Neuronal stem cell (in vitro differentiated cells): ENCODE measurements around the gene KLHDC7B.
A peak's percentile ranks its signal among the peaks of the same experiment; 100 is the strongest.

Experiments
- DNase-seq: peaks from one replicate; pipeline ENCODE4 v3.0.0-alpha.2; 2013; ENCODE audit warnings: low spot score
- H2AFZ ChIP-seq: one replicate; pipeline ENCODE4 v1.6.1; 2013; ENCODE audit warnings: mild to moderate bottlenecking, low read length, inconsistent platforms
- H2AK5ac ChIP-seq: 2 replicates; pipeline ENCODE4 v1.6.1; 2013; ENCODE audit warnings: low read depth, mild to moderate bottlenecking, inconsistent platforms, low read length, moderate library complexity, mixed read lengths
- H2BK120ac ChIP-seq: 2 replicates; pipeline ENCODE4 v1.6.1; 2013; ENCODE audit warnings: low read depth, mild to moderate bottlenecking, inconsistent platforms, low read length, moderate library complexity, mixed read lengths
- H2BK12ac ChIP-seq: one replicate; pipeline ENCODE4 v1.6.1; 2013; ENCODE audit warnings: low read length, inconsistent platforms
- H2BK15ac ChIP-seq: 2 replicates; pipeline ENCODE4 v1.6.1; 2013; ENCODE audit warnings: mild to moderate bottlenecking, low read length, inconsistent platforms, mixed read lengths
- H2BK5ac ChIP-seq: one replicate; pipeline ENCODE4 v1.6.1; 2013; ENCODE audit warnings: inconsistent platforms, mild to moderate bottlenecking, low read length, moderate library complexity
- H3K14ac ChIP-seq: one replicate; pipeline ENCODE4 v1.6.1; 2013; ENCODE audit warnings: low read length, inconsistent platforms
- H3K18ac ChIP-seq: 2 replicates; pipeline ENCODE4 v1.6.1; 2013; ENCODE audit warnings: low read length, inconsistent platforms
- H3K23ac ChIP-seq: 2 replicates; pipeline ENCODE4 v1.6.1; 2013; ENCODE audit warnings: low read depth, mild to moderate bottlenecking, mixed read lengths, low read length, inconsistent platforms; ENCODE audit not compliant: poor library complexity
- H3K27ac ChIP-seq: replicated peaks from 3 replicates; pipeline ENCODE4 v1.5.1; 2013; ENCODE audit warnings: low read length, inconsistent platforms
- H3K27me3 ChIP-seq, 3 experiments: 2 replicates each; pipeline ENCODE4 v1.6.1; 2013; ENCODE audit warnings: low read length in 3 of 3, mild to moderate bottlenecking in 2 of 3, inconsistent platforms in 1 of 3, low read depth in 1 of 3, mixed read lengths in 1 of 3, moderate library complexity in 1 of 3; ENCODE audit not compliant: control insufficient read depth in 3 of 3, insufficient read depth in 3 of 3
- H3K36me3 ChIP-seq, 2 donors: replicated peaks in 1 of 2; 2 replicates each; pipeline ENCODE4 v1.6.1; 2013; ENCODE audit warnings: low read length in 2 of 2; ENCODE audit not compliant: control insufficient read depth in 2 of 2, insufficient read depth in 2 of 2
- H3K4ac ChIP-seq: 2 replicates; pipeline ENCODE4 v1.6.1; 2013; ENCODE audit warnings: inconsistent platforms, mild to moderate bottlenecking, low read length, moderate library complexity
- H3K4me1 ChIP-seq, 2 donors: 1 replicate in 1 of 2; 2 replicates in 1 of 2; pipeline ENCODE4 v1.6.1; 2013; ENCODE audit warnings: low read length in 2 of 2, low read depth in 1 of 2; ENCODE audit not compliant: control insufficient read depth in 2 of 2, insufficient read depth in 1 of 2
- H3K4me2 ChIP-seq: one replicate; pipeline ENCODE4 v1.6.1; 2013; ENCODE audit warnings: mild to moderate bottlenecking, low read length, inconsistent platforms; ENCODE audit not compliant: insufficient read depth, poor library complexity, severe bottlenecking
- H3K4me3 ChIP-seq, 2 donors: 2 replicates each; pipeline ENCODE4 v1.5.1; 2013; ENCODE audit warnings: low read length in 2 of 2, mild to moderate bottlenecking in 2 of 2, inconsistent platforms in 1 of 2, moderate library complexity in 1 of 2
- H3K79me1 ChIP-seq: one replicate; pipeline ENCODE4 v1.6.1; 2013; ENCODE audit warnings: low read depth, mild to moderate bottlenecking, inconsistent platforms, low read length, moderate library complexity
- H3K9ac ChIP-seq: one replicate; pipeline ENCODE4 v1.6.1; 2013; ENCODE audit warnings: mild to moderate bottlenecking, low read depth, low read length, inconsistent platforms; ENCODE audit not compliant: poor library complexity
- H3K9me3 ChIP-seq, 2 donors: replicated peaks in 1 of 2; 2 replicates each; pipeline versions ENCODE3 to v1.6.1; 2013; ENCODE audit warnings: low read length in 2 of 2, mild to moderate bottlenecking in 2 of 2, inconsistent platforms in 1 of 2, low read depth in 1 of 2, mixed read lengths in 1 of 2, moderate library complexity in 1 of 2; ENCODE audit not compliant: control insufficient read depth in 2 of 2, insufficient read depth in 1 of 2
- H4K8ac ChIP-seq: one replicate; pipeline ENCODE4 v1.6.1; 2013; ENCODE audit warnings: low read depth, mild to moderate bottlenecking, inconsistent platforms, low read length, moderate library complexity
- H4K91ac ChIP-seq: one replicate; pipeline ENCODE4 v1.6.1; 2013; ENCODE audit warnings: low read length, low read depth, mild to moderate bottlenecking, inconsistent platforms; ENCODE audit not compliant: poor library complexity
- WGBS, 2 donors: extraction: QIAGEN DNeasy Blood & Tissue Kit; methylation state at CpG; one replicate each; pipeline ENCODE4 v1.1.7; 2013; ENCODE audit warnings: missing lambda C conversion rate in 2 of 2, mixed read lengths in 1 of 2; ENCODE audit not compliant: insufficient read length in 2 of 2, insufficient replicate concordance in 1 of 2; ENCODE audit errors: extremely low coverage in 2 of 2; 5-methylcytosine and 5-hydroxymethylcytosine counted together

The KLHDC7B gene

GRCh38 chr22:50525104-50525857 lies 20.4 kb upstream of the KLHDC7B start, which contains the start of gene SCO2:
SCO2 (minus strand) TSS chr22:50525598; CDS start chr22:50524411, 1,187 bp downstream.
- H3K23ac ChIP-seq = peak within 1 kb of the TSS; percentile 80
- H2BK12ac ChIP-seq = no peak within 1 kb of the TSS
- no peak within 1 kb of the TSS for H4K91ac ChIP-seq
- H2BK120ac ChIP-seq = no peak within 1 kb of the TSS
- H2AK5ac ChIP-seq = peak within 1 kb of the TSS; percentile 88
- peak within 1 kb of the TSS; percentile 94 for H3K4me2 ChIP-seq
- H2BK5ac ChIP-seq = peak within 1 kb of the TSS; percentile 82
- peaks cover 35 to 44% of the 10 kb centered on the region in 2 donors for H3K36me3 ChIP-seq
- peak within 1 kb of the TSS; percentile 84 to 91 for H3K4me3 ChIP-seq
- H3K9ac ChIP-seq = peak within 1 kb of the TSS; percentile 97
- peak within 1 kb of the TSS; percentile 65 for H4K8ac ChIP-seq
- peak within 1 kb of the TSS; percentile 95 for H3K18ac ChIP-seq
- peak; percentile 98 for DNase-seq
- peak within 1 kb of the TSS; percentile 89 for H3K27ac ChIP-seq
- H3K9me3 ChIP-seq = peaks cover 6 to 11% of the 10 kb centered on the region in 2 donors
- peak within 1 kb of the TSS; percentile 98 for H3K14ac ChIP-seq
- peaks cover 12% of the 10 kb centered on the region for H3K79me1 ChIP-seq
- H3K27me3 ChIP-seq = peaks cover 2 to 17% (median 8%) of the 10 kb centered on the region in 3 experiments
- H3K4ac ChIP-seq = peak within 1 kb of the TSS; percentile 69
- no CpG with 5 or more reads among the region's 84 CpGs for WGBS, 2 donors
- peak within 1 kb of the TSS; percentile 98 for H2AFZ ChIP-seq
- peak within 1 kb of the TSS; percentile 75 for H2BK15ac ChIP-seq
- H3K4me1 ChIP-seq = peaks cover 11 to 17% of the 10 kb centered on the region in 2 donors

- no peak overlapping the region for H2BK12ac ChIP-seq
- peaks cover 5 to 22% (median 11%) of the 10 kb centered on the region in 3 experiments for H3K27me3 ChIP-seq
- H3K4me2 ChIP-seq = peak overlapping the region; percentile 94
- peak overlapping the region; percentile 80 for H3K23ac ChIP-seq
- peak overlapping the region; percentile 84 to 91 for H3K4me3 ChIP-seq
- H2BK120ac ChIP-seq = no peak overlapping the region
- peak overlapping the region; percentile 98 for H3K14ac ChIP-seq
- peaks cover 8 to 15% of the 10 kb centered on the region in 2 donors for H3K9me3 ChIP-seq
- H2BK5ac ChIP-seq = peak overlapping the region; percentile 82
- H3K4ac ChIP-seq = no peak overlapping the region
- H3K4me1 ChIP-seq = peaks cover 13 to 17% of the 10 kb centered on the region in 2 donors
- peak overlapping the region; percentile 75 for H2BK15ac ChIP-seq
- H2AFZ ChIP-seq = peak overlapping the region; percentile 98
- H4K8ac ChIP-seq = no peak overlapping the region
- WGBS, 2 donors = no CpG with 5 or more reads among the region's 33 CpGs
- H3K18ac ChIP-seq = peak overlapping the region; percentile 95
- no peak overlapping the region for H4K91ac ChIP-seq
- H3K9ac ChIP-seq = peak overlapping the region; percentile 97
- DNase-seq = no peak
- peaks cover 35 to 42% of the 10 kb centered on the region in 2 donors for H3K36me3 ChIP-seq
- peak overlapping the region; percentile 46 for H2AK5ac ChIP-seq
- H3K79me1 ChIP-seq = peaks cover 12% of the 10 kb centered on the region
- peak overlapping the region; percentile 89 for H3K27ac ChIP-seq
These were observed 19.9 kb upstream of the KLHDC7B start for GRCh38 chr22:50525858-50526107.

GRCh38 chr22:50526108-50526833 lies 19.4 kb upstream of the KLHDC7B start:
- Histone ChIP-seq H3K27me3 (peaks cover 10 to 27% (median 14%) of the 10 kb centered on the region in 3 experiments), H3K27ac (peak overlapping the region; percentile 89), H2BK5ac (peak overlapping the region; percentile 82), H3K79me1 (peaks cover 12% of the 10 kb centered on the region), H4K91ac (no peak overlapping the region), H3K9ac (peak overlapping the region; percentile 97), H3K4ac (peak overlapping the region; percentile 69), H3K23ac (peak overlapping the region; percentile 80), H3K14ac (peak overlapping the region; percentile 98), H2BK15ac (peak overlapping the region; percentile 75), H3K18ac (peak overlapping the region; percentile 95), H3K4me3 (peak overlapping the region; percentile 84 to 91), H4K8ac (no peak overlapping the region), H2BK120ac (no peak overlapping the region), H3K36me3 (peaks cover 30 to 38% of the 10 kb centered on the region in 2 donors), H2AFZ (peak overlapping the region; percentile 98), H2BK12ac (no peak overlapping the region), H3K4me1 (peaks cover 17% of the 10 kb centered on the region in 2 donors), H3K4me2 (peak overlapping the region; percentile 94), H2AK5ac (peak overlapping the region; percentile 72), H3K9me3 (peaks cover 8 to 20% of the 10 kb centered on the region in 2 donors)
- WGBS, 2 donors = no CpG with 5 or more reads among the region's 77 CpGs
- peak; percentile 75 for DNase-seq
